Bronchial epithelial cell (primary cell): ENCODE results near the gene SPTBN4. TPM values are rescaled to one million over a fixed set of nuclear protein-coding genes. Genes with fewer than 3 reads are reported as not detected.
"Not testable (repeated sequence)": the region's sequence is repeated elsewhere in the genome, so short reads cannot be mapped to it uniquely, and the experiment has no call there.

Source experiments
- DNase-seq: peaks from one replicate; pipeline ENCODE4 v3.0.0-alpha.2; 2010; ENCODE audit warnings: low read depth
- FAIRE-seq: peaks from 2 replicates; lab custom pipeline; 2011; peaks lifted over from hg19 to GRCh38; lab: Jason Lieb, UNC
- H3K27me3 ChIP-seq: 2 replicates; pipeline ENCODE4 v1.5.1; 2011; ENCODE audit warnings: low read length; ENCODE audit not compliant: control insufficient read depth, insufficient read depth
- H3K36me3 ChIP-seq: 2 replicates; pipeline ENCODE4 v1.5.1; 2011; ENCODE audit warnings: low read length; ENCODE audit not compliant: control insufficient read depth, insufficient read depth
- H3K4me3 ChIP-seq: 2 replicates; pipeline ENCODE4 v1.5.1; 2011; ENCODE audit warnings: mild to moderate bottlenecking, low read depth, low read length, control low read depth
- total RNA-seq: library from RNA; depleted of rRNA; stranded (reverse); fragments of >200 nt; gene quantifications from 2 replicates; pipeline ENCODE4 v1.2.1, GENCODE V29; 2014
- TF ChIP-seq, protein P1 (sequence below): IDR thresholded peaks from 2 replicates; pipeline ENCODE4 v1.5.1; 2011; ENCODE audit warnings: mild to moderate bottlenecking, moderate library complexity, low read length, control low read depth, inconsistent platforms; ENCODE audit not compliant: insufficient read depth, severe bottlenecking

SPTBN4 gene
- total RNA-seq, 1 donor from 2014 or later: 0.53 TPM

DNA sequence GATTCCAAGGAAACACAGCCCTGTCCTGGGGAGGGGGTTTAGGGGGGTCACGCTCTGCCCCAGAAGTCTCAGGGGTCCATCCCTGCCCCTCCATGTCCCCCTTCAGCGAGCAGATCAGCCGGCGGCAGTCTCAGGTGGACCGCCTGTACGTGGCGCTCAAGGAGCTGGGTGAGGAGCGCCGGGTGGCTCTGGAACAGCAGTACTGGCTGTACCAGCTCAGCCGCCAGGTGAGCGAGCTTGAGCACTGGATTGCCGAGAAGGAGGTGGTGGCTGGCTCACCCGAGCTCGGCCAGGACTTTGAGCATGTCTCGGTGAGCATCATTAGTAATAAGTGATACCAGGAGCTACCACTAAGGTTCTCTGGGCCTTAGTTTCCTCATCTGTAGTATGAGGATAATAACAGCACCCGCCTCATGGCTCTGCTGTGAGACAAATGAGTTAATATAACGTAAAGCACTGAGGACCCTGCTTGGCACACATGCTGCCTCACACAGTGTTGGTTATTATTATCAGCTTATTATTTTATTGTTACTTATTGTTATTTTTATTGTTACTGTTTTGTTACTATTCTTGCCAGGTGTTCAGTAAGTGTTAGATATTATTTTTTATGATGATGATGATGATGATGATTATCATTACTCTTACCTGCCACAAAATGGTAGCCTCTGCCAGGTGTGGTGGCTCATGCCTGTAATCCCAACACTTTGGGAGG, 89.3 kb downstream of the SPTBN4 start:
- no peak for FAIRE-seq

DNA sequence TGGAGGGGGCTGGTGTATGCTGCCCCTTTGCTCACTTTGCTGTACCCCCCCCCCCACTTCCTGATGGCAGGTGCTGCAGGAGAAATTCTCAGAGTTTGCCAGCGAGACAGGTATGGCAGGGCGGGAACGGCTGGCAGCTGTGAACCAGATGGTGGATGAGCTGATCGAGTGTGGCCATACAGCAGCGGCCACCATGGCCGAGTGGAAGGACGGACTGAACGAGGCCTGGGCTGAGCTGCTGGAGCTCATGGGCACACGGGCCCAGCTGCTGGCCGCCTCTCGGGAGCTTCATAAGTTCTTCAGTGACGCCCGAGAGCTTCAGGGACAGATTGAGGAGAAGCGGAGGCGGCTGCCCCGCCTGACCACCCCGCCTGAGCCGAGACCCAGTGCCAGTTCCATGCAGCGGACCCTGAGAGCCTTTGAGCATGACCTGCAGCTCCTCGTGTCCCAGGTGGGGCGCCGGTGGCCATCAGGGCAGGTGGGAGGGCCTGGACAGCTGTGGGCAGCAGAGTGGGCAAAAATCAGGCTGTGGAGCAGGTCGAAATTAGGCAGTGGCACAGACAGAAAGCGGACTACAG, 90.2 kb downstream of the SPTBN4 start:
- DNase-seq (no peak), FAIRE-seq (no peak)
- peaks cover 5% of the 10 kb centered on the region for H3K27me3 ChIP-seq
- H3K4me3 ChIP-seq: no peak overlapping the region
- H3K36me3 ChIP-seq: no peaks in the 10 kb centered on the region
- TF ChIP-seq, protein P1, sequence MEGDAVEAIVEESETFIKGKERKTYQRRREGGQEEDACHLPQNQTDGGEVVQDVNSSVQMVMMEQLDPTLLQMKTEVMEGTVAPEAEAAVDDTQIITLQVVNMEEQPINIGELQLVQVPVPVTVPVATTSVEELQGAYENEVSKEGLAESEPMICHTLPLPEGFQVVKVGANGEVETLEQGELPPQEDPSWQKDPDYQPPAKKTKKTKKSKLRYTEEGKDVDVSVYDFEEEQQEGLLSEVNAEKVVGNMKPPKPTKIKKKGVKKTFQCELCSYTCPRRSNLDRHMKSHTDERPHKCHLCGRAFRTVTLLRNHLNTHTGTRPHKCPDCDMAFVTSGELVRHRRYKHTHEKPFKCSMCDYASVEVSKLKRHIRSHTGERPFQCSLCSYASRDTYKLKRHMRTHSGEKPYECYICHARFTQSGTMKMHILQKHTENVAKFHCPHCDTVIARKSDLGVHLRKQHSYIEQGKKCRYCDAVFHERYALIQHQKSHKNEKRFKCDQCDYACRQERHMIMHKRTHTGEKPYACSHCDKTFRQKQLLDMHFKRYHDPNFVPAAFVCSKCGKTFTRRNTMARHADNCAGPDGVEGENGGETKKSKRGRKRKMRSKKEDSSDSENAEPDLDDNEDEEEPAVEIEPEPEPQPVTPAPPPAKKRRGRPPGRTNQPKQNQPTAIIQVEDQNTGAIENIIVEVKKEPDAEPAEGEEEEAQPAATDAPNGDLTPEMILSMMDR: no peak

More for the DNA sequence above, 89.3 kb downstream of the SPTBN4 start:
- Histone ChIP-seq H3K4me3 (no peak overlapping the region), H3K27me3 (peaks cover 5% of the 10 kb centered on the region), H3K36me3 (no peaks in the 10 kb centered on the region)
- TF ChIP-seq, protein P1: no peak
- DNase-seq: no peak

DNA sequence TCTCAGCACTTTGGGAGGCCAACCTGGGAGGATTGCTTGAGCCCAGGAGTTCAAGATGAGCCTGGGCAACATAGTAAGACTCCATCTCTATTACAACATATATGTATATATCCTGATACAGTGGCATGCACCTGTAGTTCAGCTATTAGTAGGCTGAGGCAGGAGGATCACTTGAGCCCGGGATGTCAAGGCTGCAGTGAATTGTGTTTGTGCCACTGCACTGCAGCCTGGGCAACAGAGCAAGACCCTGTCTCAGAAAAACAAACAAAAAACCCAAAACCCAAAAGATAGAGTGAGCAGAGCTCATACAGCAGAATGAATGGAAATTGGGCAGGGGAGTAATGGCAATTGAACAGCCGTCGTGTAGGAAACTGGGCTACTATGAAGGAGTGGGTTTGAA, 92.6 kb downstream of the SPTBN4 start:
- TF ChIP-seq, protein P1: no peak
- DNase-seq (no peak), FAIRE-seq (no peak)
- Histone ChIP-seq H3K4me3 (no peak overlapping the region), H3K27me3 (peaks cover 5% of the 10 kb centered on the region), H3K36me3 (no peaks in the 10 kb centered on the region)

DNA sequence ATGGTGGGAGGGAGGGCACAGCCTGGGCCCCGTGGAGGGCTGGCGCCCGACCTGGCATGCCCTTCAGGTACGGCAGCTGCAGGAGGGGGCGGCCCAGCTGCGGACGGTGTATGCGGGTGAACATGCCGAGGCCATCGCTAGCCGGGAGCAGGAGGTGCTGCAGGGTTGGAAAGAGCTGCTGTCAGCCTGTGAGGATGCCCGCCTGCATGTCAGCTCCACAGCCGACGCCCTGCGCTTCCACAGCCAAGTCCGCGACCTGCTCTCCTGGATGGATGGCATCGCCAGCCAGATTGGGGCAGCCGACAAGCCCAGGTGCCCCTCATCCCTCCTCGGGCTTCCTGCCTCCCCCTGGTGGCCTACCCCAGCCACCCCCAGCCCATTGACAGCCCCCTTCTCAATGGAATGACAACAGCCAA, 93.3 kb downstream of the SPTBN4 start:
- FAIRE-seq (no peak), DNase-seq (no peak)
- Histone ChIP-seq H3K36me3 (no peaks in the 10 kb centered on the region), H3K4me3 (no peak overlapping the region), H3K27me3 (peaks cover 3% of the 10 kb centered on the region)
- TF ChIP-seq, protein P1: no peak

DNA sequence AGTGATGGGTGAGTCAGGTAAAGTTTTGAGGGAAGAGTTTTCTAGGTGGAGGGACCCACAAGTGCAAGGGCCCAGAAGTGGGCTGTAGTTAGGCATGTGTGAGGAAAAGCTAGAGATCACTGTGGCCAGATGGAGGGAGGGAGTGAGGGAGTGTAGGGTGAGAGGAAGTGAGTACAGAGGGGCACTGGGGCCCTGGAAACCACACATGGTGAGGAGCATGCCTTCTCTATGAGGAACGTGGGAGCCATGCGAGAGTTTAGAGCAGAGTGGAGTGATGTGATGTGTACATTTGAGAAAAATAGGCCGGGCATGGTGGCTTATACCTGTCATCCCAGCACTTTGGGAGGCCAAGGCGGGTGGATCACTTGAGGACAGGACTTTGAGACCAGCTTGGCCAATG, 95.1 kb downstream of the SPTBN4 start:
- FAIRE-seq (no peak), DNase-seq (no peak)
- TF ChIP-seq, protein P1: no peak
- Histone ChIP-seq H3K36me3 (no peaks in the 10 kb centered on the region), H3K4me3 (no peak overlapping the region), H3K27me3 (peaks cover 2% of the 10 kb centered on the region)

DNA sequence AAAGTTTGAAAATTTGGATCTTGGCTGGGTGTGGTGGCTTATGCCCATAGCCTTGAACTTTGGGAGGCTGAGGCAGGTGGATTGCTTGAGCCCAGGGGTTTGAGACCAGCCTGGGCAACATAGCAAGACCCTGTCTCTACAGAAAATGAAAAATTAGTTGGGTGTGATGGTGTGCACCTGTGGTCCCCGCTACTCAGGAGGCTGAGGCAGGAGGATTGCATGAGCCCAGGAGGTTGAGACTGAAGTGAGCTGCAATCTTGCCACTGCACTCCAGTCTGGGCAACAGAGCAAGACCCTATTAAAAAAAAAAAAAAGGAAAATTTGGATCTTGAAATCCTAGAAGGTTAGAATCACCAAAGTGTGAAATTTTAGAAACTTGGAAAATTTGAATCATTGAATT, 97.7 kb downstream of the SPTBN4 start:
- not testable (repeated sequence) for H3K27me3 ChIP-seq, H3K36me3 ChIP-seq, DNase-seq, H3K4me3 ChIP-seq, FAIRE-seq
